Body of pancreas (tissue), 4 donors: Measurements from ENCODE around the gene CLDN12. TPM values are rescaled to one million over a fixed set of nuclear protein-coding genes. Genes with fewer than 3 reads are reported as not detected.

Source experiments
- ATAC-seq: fragments of 150-250 bp; one replicate; pipeline ENCODE4 v1.9.1; 2016
- DNase-seq, 4 donors: peaks; one replicate each; pipeline ENCODE4 v3.0.0-alpha.2; 2019
- H3K27ac ChIP-seq, 4 donors: fragments of 200-600 bp; sonication (generic); 1 replicate in 3 of 4; 2 replicates in 1 of 4; pipeline versions ENCODE4 v1.5.1 to v1.6.1; 2016 to 2019; ENCODE audit warnings: mild to moderate bottlenecking in 1 of 4, mixed read lengths in 1 of 4, moderate library complexity in 1 of 4
- H3K27me3 ChIP-seq, 2 donors: fragments of 200-600 bp; sonication (generic); one replicate each; pipeline ENCODE4 v1.6.0; 2016; ENCODE audit warnings: mild to moderate bottlenecking in 1 of 2
- H3K36me3 ChIP-seq, 2 donors: fragments of 200-600 bp; sonication (generic); replicated peaks in 1 of 2; 2 replicates each; pipeline ENCODE4 v1.5.1; 2016; ENCODE audit warnings: low read depth in 2 of 2; ENCODE audit not compliant: insufficient read depth in 1 of 2
- H3K4me1 ChIP-seq: fragments of 200-600 bp; sonication (generic); one replicate; pipeline ENCODE4 v1.6.0; 2016
- H3K4me3 ChIP-seq, 2 donors: fragments of 200-600 bp; sonication (generic); 1 replicate in 1 of 2; 2 replicates in 1 of 2; pipeline ENCODE4 v1.5.1; 2016 to 2019
- H3K9me3 ChIP-seq, 3 donors: fragments of 200-600 bp; sonication (generic); 1 replicate in 2 of 3; 2 replicates in 1 of 3; pipeline ENCODE4 v1.5.1; 2016
- POLR2A ChIP-seq, 3 donors: fragments of 450-650 bp; IDR thresholded peaks; one replicate each; pipeline ENCODE4 v1.6.1; 2016; ENCODE audit warnings: antibody characterized with exemption in 3 of 3, mild to moderate bottlenecking in 2 of 3
- WGBS, 2 donors: methylation state at CpG; one replicate each; pipeline ENCODE4 v1.1.5; 2017; 5-methylcytosine and 5-hydroxymethylcytosine counted together
- intact Hi-C: fragments of 100-400 bp; cut with DNase I; formaldehyde crosslinking; loops from one replicate; pipeline ENCODE4 v1.15.1; 2023
- total RNA-seq, 2 donors: library from RNA; depleted of rRNA; stranded (reverse); fragments of >200 nt; gene quantifications; one replicate each; pipeline ENCODE4 v1.1.0, GENCODE V29; 2016
- TF ChIP-seq, protein P1 (sequence below), 7 experiments: fragments of 450-650 bp in 4 of 7; fragments of 200-600 bp in 3 of 7; sonication (generic) in 3 of 7; IDR thresholded peaks; one replicate each; pipeline ENCODE4 v1.5.1; 2016 to 2019; ENCODE audit warnings: antibody characterized with exemption in 7 of 7

Gene CLDN12
- total RNA-seq, result 10 to 100 TPM; 18.1 to 25.2 TPM

GRCh38 chr7:90403174-90404113 is at the start of gene CLDN12:
Gene CLDN12, plus strand, starts transcription at chr7:90403461. Its CDS starts 9,216 bp downstream, at chr7:90412677.
- H3K9me3 ChIP-seq, result peaks cover 0 to 4% (median 0%) of the 10 kb centered on the region in 3 donors

GRCh38 chr7:90383422-90383821 is 19.8 kb upstream of the CLDN12 start:
- H3K9me3 ChIP-seq, result no peaks in the 10 kb centered on the region
- no peaks in the 10 kb centered on the region for H3K27me3 ChIP-seq
- no peak for ATAC-seq
- H3K4me1 ChIP-seq, result no peaks in the 10 kb centered on the region
- no peak for DNase-seq
- H3K4me3 ChIP-seq, result no peak overlapping the region
- 80 to 87% methylated on average over 1 of the region's 1 CpG for WGBS, 2 donors
- intact Hi-C loops, result no loop called here
- peaks cover 6 to 21% of the 10 kb centered on the region in 2 donors for H3K36me3 ChIP-seq
- H3K27ac ChIP-seq, result no peak overlapping the region
- TF ChIP-seq, protein P1, sequence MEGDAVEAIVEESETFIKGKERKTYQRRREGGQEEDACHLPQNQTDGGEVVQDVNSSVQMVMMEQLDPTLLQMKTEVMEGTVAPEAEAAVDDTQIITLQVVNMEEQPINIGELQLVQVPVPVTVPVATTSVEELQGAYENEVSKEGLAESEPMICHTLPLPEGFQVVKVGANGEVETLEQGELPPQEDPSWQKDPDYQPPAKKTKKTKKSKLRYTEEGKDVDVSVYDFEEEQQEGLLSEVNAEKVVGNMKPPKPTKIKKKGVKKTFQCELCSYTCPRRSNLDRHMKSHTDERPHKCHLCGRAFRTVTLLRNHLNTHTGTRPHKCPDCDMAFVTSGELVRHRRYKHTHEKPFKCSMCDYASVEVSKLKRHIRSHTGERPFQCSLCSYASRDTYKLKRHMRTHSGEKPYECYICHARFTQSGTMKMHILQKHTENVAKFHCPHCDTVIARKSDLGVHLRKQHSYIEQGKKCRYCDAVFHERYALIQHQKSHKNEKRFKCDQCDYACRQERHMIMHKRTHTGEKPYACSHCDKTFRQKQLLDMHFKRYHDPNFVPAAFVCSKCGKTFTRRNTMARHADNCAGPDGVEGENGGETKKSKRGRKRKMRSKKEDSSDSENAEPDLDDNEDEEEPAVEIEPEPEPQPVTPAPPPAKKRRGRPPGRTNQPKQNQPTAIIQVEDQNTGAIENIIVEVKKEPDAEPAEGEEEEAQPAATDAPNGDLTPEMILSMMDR (IDR thresholded peaks at IDR 0.05), result no peak

More at GRCh38 chr7:90403174-90404113, at the start of gene CLDN12:
- Histone ChIP-seq H3K4me1 (peaks cover 14% of the 10 kb centered on the region), H3K4me3 (peak within 1 kb of the TSS; percentile 9 to 58), H3K27ac (peak within 1 kb of the TSS; percentile 67 to 95 (median 76)), H3K36me3 (no peaks in the 10 kb centered on the region), H3K27me3 (no peaks in the 10 kb centered on the region)
- WGBS, 2 donors, result 0 to 1% methylated on average over 30 to 35 of the region's 35 CpGs
- intact Hi-C loops, result loop anchor here (10.0 kb wide), 1 partner anchor 59 kb away; the partner anchor contains the start of gene GTPBP10
- peak; percentile 99 for ATAC-seq
- peak; percentile 85 to 92 (median 90) for DNase-seq
- TF ChIP-seq POLR2A (IDR thresholded peaks at IDR 0.05), result peak; percentile 43 to 93 (median 91)
- TF ChIP-seq, protein P1 (IDR thresholded peaks at IDR 0.05), result peak in 1 of 7 experiments; percentile 7

- no peak for TF ChIP-seq POLR2A (IDR thresholded peaks at IDR 0.05)
- TF ChIP-seq, protein P1 (IDR thresholded peaks at IDR 0.05), result no peak
- Histone ChIP-seq H3K4me3 (no peak overlapping the region), H3K27ac (no peak overlapping the region), H3K36me3 (peaks cover 6 to 21% of the 10 kb centered on the region in 2 donors), H3K9me3 (no peaks in the 10 kb centered on the region), H3K4me1 (no peaks in the 10 kb centered on the region), H3K27me3 (no peaks in the 10 kb centered on the region)
- DNase-seq (no peak), ATAC-seq (no peak)
- WGBS, 2 donors, result 89 to 90% methylated on average over 3 of the region's 3 CpGs
- intact Hi-C loops, result no loop called here
Measured at GRCh38 chr7:90383861-90384260, 19.4 kb upstream of the CLDN12 start.

GRCh38 chr7:90384433-90384832 is 18.8 kb upstream of the CLDN12 start:
- ATAC-seq, result no peak
- peaks cover 3 to 17% of the 10 kb centered on the region in 2 donors for H3K36me3 ChIP-seq
- no peaks in the 10 kb centered on the region for H3K9me3 ChIP-seq
- H3K4me1 ChIP-seq, result no peaks in the 10 kb centered on the region
- TF ChIP-seq POLR2A (IDR thresholded peaks at IDR 0.05), result no peak
- TF ChIP-seq, protein P1 (IDR thresholded peaks at IDR 0.05), result no peak
- no peak overlapping the region for H3K27ac ChIP-seq
- H3K27me3 ChIP-seq, result no peaks in the 10 kb centered on the region
- DNase-seq, result no peak
- intact Hi-C loops, result no loop called here
- no peak overlapping the region for H3K4me3 ChIP-seq
